Measurements from ENCODE around the gene ZNF385C. TPM values are rescaled to one million over a fixed set of nuclear protein-coding genes. Genes with fewer than 3 reads are reported as not detected.

The ZNF385C gene
- total RNA-seq, 2 donors from 2014 or later: 1.4 to 2.1 TPM

- Mint-ChIP-seq H3K9me3 (no peaks in the 10 kb centered on the region), H3K4me3 (no peak overlapping the region), H3K27me3 (ENCODE audit: insufficient read depth) (peaks cover 5% of the 10 kb centered on the region), H3K36me3 (ENCODE audit: low read depth) (no peaks in the 10 kb centered on the region), H3K4me1 (peaks cover 26% of the 10 kb centered on the region), H3K27ac (no peak overlapping the region)
- Histone ChIP-seq H3K27me3 (ENCODE audit: control insufficient read depth, insufficient read depth, low read length, poor library complexity, severe bottlenecking) (no peaks in the 10 kb centered on the region), H3K4me3 (ENCODE audit: low read length) (no peak overlapping the region), H3K36me3 (ENCODE audit: control insufficient read depth, insufficient read depth, low read length) (no peaks in the 10 kb centered on the region), H3K9ac (ENCODE audit: extremely low read depth, low read length, poor library complexity, severe bottlenecking) (no peak overlapping the region), H3K9me3 (ENCODE audit: control insufficient read depth, low read length) (no peaks in the 10 kb centered on the region), H3K4me1 (ENCODE audit: control insufficient read depth, insufficient read depth, low read length) (peaks cover 10% of the 10 kb centered on the region), H3K27ac (ENCODE audit: low read depth, low read length) (no peak overlapping the region)
- DNase-seq: no peak
- TF ChIP-seq, protein P1, sequence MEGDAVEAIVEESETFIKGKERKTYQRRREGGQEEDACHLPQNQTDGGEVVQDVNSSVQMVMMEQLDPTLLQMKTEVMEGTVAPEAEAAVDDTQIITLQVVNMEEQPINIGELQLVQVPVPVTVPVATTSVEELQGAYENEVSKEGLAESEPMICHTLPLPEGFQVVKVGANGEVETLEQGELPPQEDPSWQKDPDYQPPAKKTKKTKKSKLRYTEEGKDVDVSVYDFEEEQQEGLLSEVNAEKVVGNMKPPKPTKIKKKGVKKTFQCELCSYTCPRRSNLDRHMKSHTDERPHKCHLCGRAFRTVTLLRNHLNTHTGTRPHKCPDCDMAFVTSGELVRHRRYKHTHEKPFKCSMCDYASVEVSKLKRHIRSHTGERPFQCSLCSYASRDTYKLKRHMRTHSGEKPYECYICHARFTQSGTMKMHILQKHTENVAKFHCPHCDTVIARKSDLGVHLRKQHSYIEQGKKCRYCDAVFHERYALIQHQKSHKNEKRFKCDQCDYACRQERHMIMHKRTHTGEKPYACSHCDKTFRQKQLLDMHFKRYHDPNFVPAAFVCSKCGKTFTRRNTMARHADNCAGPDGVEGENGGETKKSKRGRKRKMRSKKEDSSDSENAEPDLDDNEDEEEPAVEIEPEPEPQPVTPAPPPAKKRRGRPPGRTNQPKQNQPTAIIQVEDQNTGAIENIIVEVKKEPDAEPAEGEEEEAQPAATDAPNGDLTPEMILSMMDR (conservative IDR thresholded peaks at IDR 0.05): no peak
- 90 to 98% methylated on average over 2 to 4 of the region's 4 CpGs for WGBS, 2 experiments (ENCODE audit: insufficient coverage in 1 of 2, insufficient read length in 1 of 2)
Observed at GRCh38 chr17:42059815-42060214, 38.5 kb downstream of the ZNF385C start.

DNA sequence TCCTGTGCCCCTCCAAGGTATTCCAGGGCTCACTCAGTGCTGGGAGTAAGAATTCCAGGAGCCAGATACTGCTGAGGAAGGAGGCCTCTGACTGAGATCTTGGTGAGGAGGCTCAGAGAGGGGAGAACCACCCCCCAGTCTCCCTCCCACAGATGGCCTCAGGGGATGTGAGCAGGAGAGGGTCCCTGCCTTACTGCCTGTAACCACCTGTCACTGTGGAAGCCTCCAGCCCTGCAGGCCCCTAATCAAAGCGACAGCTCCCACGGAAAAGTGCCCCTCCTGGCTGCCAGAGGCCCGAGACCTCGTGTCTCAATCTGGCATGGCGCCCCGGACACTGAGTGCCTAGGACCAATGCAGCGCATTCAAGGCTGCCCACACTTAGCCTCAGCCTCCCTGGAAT lies 40.2 kb downstream of the ZNF385C start:
- Histone ChIP-seq H3K4me3 (ENCODE audit: low read length) (no peak overlapping the region), H3K27me3 (ENCODE audit: control insufficient read depth, insufficient read depth, low read length, poor library complexity, severe bottlenecking) (no peaks in the 10 kb centered on the region), H3K9ac (ENCODE audit: extremely low read depth, low read length, poor library complexity, severe bottlenecking) (no peak overlapping the region), H3K4me1 (ENCODE audit: control insufficient read depth, insufficient read depth, low read length) (peaks cover 7% of the 10 kb centered on the region), H3K9me3 (ENCODE audit: control insufficient read depth, low read length) (no peaks in the 10 kb centered on the region), H3K27ac (ENCODE audit: low read depth, low read length) (no peak overlapping the region), H3K36me3 (ENCODE audit: control insufficient read depth, insufficient read depth, low read length) (no peaks in the 10 kb centered on the region)
- WGBS, 2 experiments (ENCODE audit: insufficient coverage in 1 of 2, insufficient read length in 1 of 2): 89 to 90% methylated on average over 7 of the region's 7 CpGs
- no peak overlapping the region for H3K27ac Mint-ChIP-seq
- TF ChIP-seq, protein P1 (conservative IDR thresholded peaks at IDR 0.05): no peak
- no peaks in the 10 kb centered on the region for H3K9me3 Mint-ChIP-seq
- H3K36me3 Mint-ChIP-seq (ENCODE audit: low read depth): no peaks in the 10 kb centered on the region
- peaks cover 28% of the 10 kb centered on the region for H3K4me1 Mint-ChIP-seq
- peaks cover 8% of the 10 kb centered on the region for H3K27me3 Mint-ChIP-seq (ENCODE audit: insufficient read depth)
- no peak overlapping the region for H3K4me3 Mint-ChIP-seq
- no peak for DNase-seq

DNA sequence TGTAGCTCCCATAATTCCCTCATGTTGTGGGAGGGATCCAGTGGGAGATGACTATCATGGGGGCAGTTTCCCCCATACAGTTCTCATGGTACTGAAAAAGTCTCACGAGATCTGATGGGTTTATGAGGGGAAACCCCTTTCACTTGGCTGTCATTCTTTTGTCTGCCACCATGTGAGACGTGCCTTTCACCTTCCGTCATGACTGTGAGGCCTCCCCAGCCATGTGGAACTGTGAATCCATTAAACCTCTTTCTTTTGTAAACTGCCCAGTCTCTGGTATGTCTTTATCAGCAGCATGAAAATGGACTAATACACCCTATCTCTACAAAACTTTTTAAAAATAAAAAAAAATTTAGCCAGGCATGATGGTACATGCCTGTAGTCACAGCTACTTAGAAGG lies 41.6 kb downstream of the ZNF385C start:
- H3K36me3 Mint-ChIP-seq (ENCODE audit: low read depth): no peaks in the 10 kb centered on the region
- no peak overlapping the region for H3K9ac ChIP-seq (ENCODE audit: extremely low read depth, low read length, poor library complexity, severe bottlenecking)
- TF ChIP-seq, protein P1 (conservative IDR thresholded peaks at IDR 0.05): no peak
- H3K27ac Mint-ChIP-seq: no peak overlapping the region
- H3K4me3 ChIP-seq (ENCODE audit: low read length): no peak overlapping the region
- H3K36me3 ChIP-seq (ENCODE audit: control insufficient read depth, insufficient read depth, low read length): no peaks in the 10 kb centered on the region
- H3K4me1 Mint-ChIP-seq: peaks cover 25% of the 10 kb centered on the region
- no peaks in the 10 kb centered on the region for H3K9me3 ChIP-seq (ENCODE audit: control insufficient read depth, low read length)
- no peak for DNase-seq
- WGBS, 2 experiments (ENCODE audit: insufficient coverage in 1 of 2, insufficient read length in 1 of 2): 89 to 90% methylated on average over 3 of the region's 3 CpGs
- H3K27me3 ChIP-seq (ENCODE audit: control insufficient read depth, insufficient read depth, low read length, poor library complexity, severe bottlenecking): no peaks in the 10 kb centered on the region
- H3K4me1 ChIP-seq (ENCODE audit: control insufficient read depth, insufficient read depth, low read length): peaks cover 7% of the 10 kb centered on the region
- no peak overlapping the region for H3K4me3 Mint-ChIP-seq
- H3K27ac ChIP-seq (ENCODE audit: low read depth, low read length): no peak overlapping the region
- no peaks in the 10 kb centered on the region for H3K9me3 Mint-ChIP-seq
- peaks cover 19% of the 10 kb centered on the region for H3K27me3 Mint-ChIP-seq (ENCODE audit: insufficient read depth)

All from endodermal cell (in vitro differentiated cells).